HFFc6 (cell line): Measurements from ENCODE around the gene KRTAP21-2. TPM values are rescaled to one million over a fixed set of nuclear protein-coding genes. Genes with fewer than 3 reads are reported as not detected.
"Not testable (repeated sequence)": the region's sequence is repeated elsewhere in the genome, so short reads cannot be mapped to it uniquely, and the experiment has no call there.

Experiments
- DNase-seq: peaks from one replicate; pipeline ENCODE4 v3.0.0-alpha.2; 2018
- H3K27ac Mint-ChIP-seq: 2 replicates; pipeline ENCODE4 v1.8.0; 2020; ENCODE audit warnings: mild to moderate bottlenecking, mixed read lengths
- H3K27me3 Mint-ChIP-seq: 2 replicates; pipeline ENCODE4 v1.8.0; 2021; ENCODE audit warnings: mild to moderate bottlenecking, moderate library complexity, mixed read lengths; ENCODE audit not compliant: insufficient read depth
- H3K36me3 Mint-ChIP-seq: 2 replicates; pipeline ENCODE4 v1.8.0; 2021; ENCODE audit warnings: low read depth, mixed read lengths
- H3K4me1 Mint-ChIP-seq: 2 replicates; pipeline ENCODE4 v1.8.0; 2020; ENCODE audit warnings: low read depth, mixed read lengths
- H3K4me3 Mint-ChIP-seq: 2 replicates; pipeline ENCODE4 v1.8.0; 2020; ENCODE audit warnings: mild to moderate bottlenecking, moderate library complexity, mixed read lengths
- H3K9me3 Mint-ChIP-seq: 2 replicates; pipeline ENCODE4 v1.8.0; 2020; ENCODE audit warnings: mild to moderate bottlenecking, mixed read lengths
- total RNA-seq, 6 experiments: library from RNA; stranded (reverse); fragmentation: NEBNext Ultra II Directional; extraction: Animal tissue kit (Norgen Biotek cat#: 25700); gene quantifications; 2 replicates in 1 of 6; 3 replicates in 5 of 6; pipeline ENCODE4 v1.2.3, GENCODE V29; 2021
- TF ChIP-seq, protein P1 (sequence below): fragments of 200-600 bp; sonication (generic); IDR thresholded peaks from 2 replicates; pipeline ENCODE4 v1.5.0; 2021; ENCODE audit warnings: antibody characterized with exemption, mild to moderate bottlenecking

The KRTAP21-2 gene
- total RNA-seq, 6 experiments from 2014 or later, result not detected

DNA sequence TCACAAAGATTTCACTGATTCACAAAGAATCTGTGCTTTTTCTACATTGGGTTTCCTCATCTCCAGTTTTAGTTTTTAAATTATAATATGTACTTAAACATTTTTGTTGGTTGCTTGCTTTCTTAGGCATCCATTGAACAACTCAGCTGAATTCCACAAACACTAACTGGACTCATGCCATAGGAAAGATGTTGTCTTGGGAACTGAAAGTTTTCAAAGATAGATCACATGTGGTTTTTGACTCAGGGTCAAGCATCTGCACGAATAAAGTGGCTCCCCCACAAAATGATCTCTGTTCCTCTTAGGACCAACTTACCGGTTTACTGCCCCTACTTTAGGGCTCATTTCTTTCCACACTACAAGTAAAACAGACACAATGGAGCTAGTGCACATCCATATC, 11.2 kb upstream of the KRTAP21-2 start:
- no peaks in the 10 kb centered on the region for H3K4me1 Mint-ChIP-seq
- no peaks in the 10 kb centered on the region for H3K27me3 Mint-ChIP-seq
- DNase-seq, result no peak
- peaks cover 4% of the 10 kb centered on the region; the same call in 1 of the 2 replicates for H3K36me3 Mint-ChIP-seq
- H3K4me3 Mint-ChIP-seq, result no peak overlapping the region
- H3K9me3 Mint-ChIP-seq, result peaks cover 72% of the 10 kb centered on the region
- H3K27ac Mint-ChIP-seq, result no peak overlapping the region
- TF ChIP-seq, protein P1, sequence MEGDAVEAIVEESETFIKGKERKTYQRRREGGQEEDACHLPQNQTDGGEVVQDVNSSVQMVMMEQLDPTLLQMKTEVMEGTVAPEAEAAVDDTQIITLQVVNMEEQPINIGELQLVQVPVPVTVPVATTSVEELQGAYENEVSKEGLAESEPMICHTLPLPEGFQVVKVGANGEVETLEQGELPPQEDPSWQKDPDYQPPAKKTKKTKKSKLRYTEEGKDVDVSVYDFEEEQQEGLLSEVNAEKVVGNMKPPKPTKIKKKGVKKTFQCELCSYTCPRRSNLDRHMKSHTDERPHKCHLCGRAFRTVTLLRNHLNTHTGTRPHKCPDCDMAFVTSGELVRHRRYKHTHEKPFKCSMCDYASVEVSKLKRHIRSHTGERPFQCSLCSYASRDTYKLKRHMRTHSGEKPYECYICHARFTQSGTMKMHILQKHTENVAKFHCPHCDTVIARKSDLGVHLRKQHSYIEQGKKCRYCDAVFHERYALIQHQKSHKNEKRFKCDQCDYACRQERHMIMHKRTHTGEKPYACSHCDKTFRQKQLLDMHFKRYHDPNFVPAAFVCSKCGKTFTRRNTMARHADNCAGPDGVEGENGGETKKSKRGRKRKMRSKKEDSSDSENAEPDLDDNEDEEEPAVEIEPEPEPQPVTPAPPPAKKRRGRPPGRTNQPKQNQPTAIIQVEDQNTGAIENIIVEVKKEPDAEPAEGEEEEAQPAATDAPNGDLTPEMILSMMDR, result no peak

DNA sequence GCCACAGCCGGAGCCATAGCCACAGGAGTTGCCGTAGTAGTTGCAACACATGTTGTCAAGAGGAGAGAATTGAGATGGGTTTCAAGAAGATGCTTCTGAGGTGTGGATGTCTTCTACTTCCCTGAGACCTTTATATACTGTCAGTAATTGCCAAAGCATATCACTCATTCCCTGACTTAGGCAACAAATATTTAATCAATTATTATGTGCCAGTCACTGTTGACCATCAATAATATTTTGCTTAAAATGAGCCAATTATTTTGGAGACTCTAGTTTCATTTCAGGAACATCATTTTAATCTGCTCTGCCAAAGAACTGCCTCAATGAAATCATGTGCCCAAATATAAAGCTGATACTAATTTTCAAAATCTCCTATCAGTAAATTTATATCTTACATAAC, 8.3 kb upstream of the KRTAP21-2 start, which contains the start of gene KRTAP21-1:
Gene KRTAP21-1 (minus strand): TSS at position 101 of the 400 bp plus-strand sequence. CDS start 50 bp downstream, at position 51.
- DNase-seq, H3K27me3 Mint-ChIP-seq, H3K27ac Mint-ChIP-seq, H3K4me3 Mint-ChIP-seq, H3K36me3 Mint-ChIP-seq, H3K4me1 Mint-ChIP-seq: not testable (repeated sequence)
- H3K9me3 Mint-ChIP-seq, result peaks cover 74% of the 10 kb centered on the region

GRCh38 chr21:30740462-30740861, 6.6 kb downstream of the KRTAP21-2 start:
- no peaks in the 10 kb centered on the region for H3K27me3 Mint-ChIP-seq
- TF ChIP-seq, protein P1, result no peak
- H3K9me3 Mint-ChIP-seq, result peaks cover 39% of the 10 kb centered on the region
- no peaks in the 10 kb centered on the region for H3K36me3 Mint-ChIP-seq
- no peak overlapping the region for H3K4me3 Mint-ChIP-seq
- no peaks in the 10 kb centered on the region for H3K4me1 Mint-ChIP-seq
- no peak overlapping the region for H3K27ac Mint-ChIP-seq
- DNase-seq, result no peak

DNA sequence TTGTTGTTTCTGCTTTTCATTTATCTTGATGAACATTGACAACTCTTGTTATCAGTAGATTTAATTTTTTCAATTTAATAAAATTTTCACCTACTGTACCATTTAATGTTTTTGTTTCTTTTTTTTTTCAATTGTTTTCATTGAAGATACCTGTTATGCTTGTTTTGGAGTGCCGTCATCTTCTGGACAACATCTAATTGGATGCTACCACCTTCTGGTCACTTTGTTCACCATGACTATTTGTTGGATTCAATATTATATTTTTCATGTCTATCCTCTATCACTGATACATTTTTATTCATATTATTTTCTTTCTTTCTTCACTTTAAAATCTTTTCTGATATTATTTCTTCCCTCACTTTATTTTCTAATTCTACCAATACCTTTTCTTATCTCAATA, 14.0 kb downstream of the KRTAP21-2 start:
- H3K4me3 Mint-ChIP-seq, result no peak overlapping the region
- TF ChIP-seq, protein P1, result no peak
- H3K9me3 Mint-ChIP-seq, result peaks cover 44% of the 10 kb centered on the region
- H3K27me3 Mint-ChIP-seq, result no peaks in the 10 kb centered on the region
- no peak for DNase-seq
- no peaks in the 10 kb centered on the region for H3K36me3 Mint-ChIP-seq
- H3K4me1 Mint-ChIP-seq, result no peaks in the 10 kb centered on the region
- H3K27ac Mint-ChIP-seq, result no peak overlapping the region

GRCh38 chr21:30726726-30727125, 20.3 kb downstream of the KRTAP21-2 start:
- Mint-ChIP-seq H3K27me3 (peaks cover 3% of the 10 kb centered on the region; the same call in 1 of the 2 replicates), H3K4me3 (no peak overlapping the region), H3K36me3 (peaks cover 8% of the 10 kb centered on the region; the same call in 1 of the 2 replicates)

DNA sequence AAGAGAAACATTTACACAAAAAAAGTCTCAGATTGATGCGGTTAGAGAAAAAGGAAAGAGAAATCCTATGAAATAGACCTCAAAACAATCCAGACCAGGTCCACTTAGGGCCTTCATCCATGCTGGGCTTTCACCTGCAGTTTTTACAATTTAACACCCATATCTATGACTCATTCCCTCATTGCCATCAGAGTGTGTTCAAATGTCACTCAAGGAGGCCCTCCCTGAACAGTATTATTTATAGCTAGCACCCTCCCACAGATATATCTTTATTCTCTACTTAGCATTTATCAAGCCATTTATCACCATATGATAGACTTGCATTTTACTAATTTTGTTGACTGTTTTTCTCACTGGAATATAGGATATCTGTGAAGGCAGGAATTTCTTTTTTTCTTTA, 27.7 kb downstream of the KRTAP21-2 start:
- Mint-ChIP-seq H3K36me3 (peaks cover 8% of the 10 kb centered on the region; the same call in 1 of the 2 replicates), H3K27ac (no peak overlapping the region)

More at GRCh38 chr21:30726726-30727125, 20.3 kb downstream of the KRTAP21-2 start:
- Mint-ChIP-seq H3K9me3 (peaks cover 66% of the 10 kb centered on the region), H3K27ac (no peak overlapping the region), H3K4me1 (no peaks in the 10 kb centered on the region)
- TF ChIP-seq, protein P1, result no peak
- DNase-seq, result no peak

More for the DNA sequence above, 27.7 kb downstream of the KRTAP21-2 start:
- Mint-ChIP-seq H3K27me3 (peaks cover 3% of the 10 kb centered on the region; the same call in 1 of the 2 replicates), H3K4me1 (no peaks in the 10 kb centered on the region), H3K4me3 (no peak overlapping the region), H3K9me3 (peaks cover 45% of the 10 kb centered on the region)
- TF ChIP-seq, protein P1, result no peak
- no peak for DNase-seq
